ENCODE data around the gene DAAM2. TPM values are rescaled to one million over a fixed set of nuclear protein-coding genes. Genes with fewer than 3 reads are reported as not detected.

Gene DAAM2
- total and polyA plus RNA-seq, 9 of the 15 experiments (the other 6 are each of a cell fraction or from before 2014, with no cell fraction given): 0.01 to 0.07 TPM; not detected in 7

DNA sequence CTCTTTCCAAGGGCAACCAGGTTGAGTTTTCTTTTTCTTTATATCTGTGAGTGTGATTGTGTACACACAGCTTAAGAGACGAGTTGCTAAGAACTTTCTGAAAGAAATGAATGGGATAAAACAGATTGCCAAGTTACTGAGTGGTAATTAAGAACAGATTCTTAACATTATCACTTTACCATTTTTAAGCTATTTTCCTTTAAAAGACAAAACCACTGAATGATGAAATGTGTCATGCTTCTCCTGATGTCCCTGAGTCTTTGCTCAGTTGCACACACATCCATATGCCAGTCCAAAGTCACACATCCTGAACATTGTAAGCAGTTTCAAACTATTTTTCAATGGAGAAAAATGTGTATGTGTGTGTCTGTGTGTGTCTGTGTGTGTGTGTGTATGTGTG is 5.5 kb upstream of the DAAM2 start:
- POLR2A ChIA-PET: interaction anchor here (0.7 to 1.8 kb wide), 2 partner anchors 28 to 42 kb away, joined by 3 to 4 read pairs; no protein-coding TSS in a partner anchor
- Histone ChIP-seq H3K9me1 (ENCODE audit: control insufficient read depth, insufficient read depth, low read length) (no peaks in the 10 kb centered on the region), H2AFZ (ENCODE audit: low read depth, low read length) (no peak overlapping the region), H3K79me2 (ENCODE audit: control insufficient read depth, insufficient read depth, low read length) (no peaks in the 10 kb centered on the region), H3K9ac (ENCODE audit: insufficient read depth in 1 of 2, low read depth in 2 of 2, low read length in 2 of 2) (no peak overlapping the region), H3K4me3 (no peak overlapping the region), H3K36me3 (ENCODE audit: control insufficient read depth, insufficient read depth, low read length) (no peaks in the 10 kb centered on the region), H3K27me3 (ENCODE audit: control insufficient read depth in 2 of 2, insufficient read depth in 2 of 2, low read length in 2 of 2) (peaks cover 6 to 7% of the 10 kb centered on the region in 2 experiments; a peak in 3 of 5 replicates), H3K9me3 (replicated peaks; ENCODE audit: control insufficient read depth, insufficient read depth, low read depth, low read length) (no peaks in the 10 kb centered on the region), H4K20me1 (replicated peaks; ENCODE audit: control insufficient read depth, insufficient read depth, low read length) (no peaks in the 10 kb centered on the region), H3K27ac (ENCODE audit: extremely low read depth, low read depth, low read length) (no peak overlapping the region), H3K4me1 (replicated peaks in 1 of 2; ENCODE audit: control insufficient read depth in 2 of 2, insufficient read depth in 2 of 2, low read length in 2 of 2) (no peaks in the 10 kb centered on the region), H3K4me2 (ENCODE audit: insufficient read depth, low read length) (no peak overlapping the region)
- DNase-seq (ENCODE audit: extremely low read depth in 1 of 4, low spot score in 3 of 4) (no peak), FAIRE-seq (no peak), ATAC-seq (no peak)
- CTCF ChIA-PET (ENCODE audit: low intra/inter-chr PET ratio): no interaction called here
- TF ChIP-seq HSF4 (CRISPR knock-in tag; IDR thresholded peaks at IDR 0.05; ENCODE audit: borderline replicate concordance) (no peak), MIER1 (IDR thresholded peaks at IDR 0.05; ENCODE audit: low read depth) (no peak)
- intact Hi-C loops (cut with micrococcal nuclease): no loop called here
- in situ Hi-C loops (cut with MboI): no loop called here
- 0% methylated on average over 1 of the region's 1 CpG for WGBS (ENCODE audit: insufficient coverage, low coverage, missing lambda C conversion rate)
- BruUV-seq (replicated peaks): no TSS peak

DNA sequence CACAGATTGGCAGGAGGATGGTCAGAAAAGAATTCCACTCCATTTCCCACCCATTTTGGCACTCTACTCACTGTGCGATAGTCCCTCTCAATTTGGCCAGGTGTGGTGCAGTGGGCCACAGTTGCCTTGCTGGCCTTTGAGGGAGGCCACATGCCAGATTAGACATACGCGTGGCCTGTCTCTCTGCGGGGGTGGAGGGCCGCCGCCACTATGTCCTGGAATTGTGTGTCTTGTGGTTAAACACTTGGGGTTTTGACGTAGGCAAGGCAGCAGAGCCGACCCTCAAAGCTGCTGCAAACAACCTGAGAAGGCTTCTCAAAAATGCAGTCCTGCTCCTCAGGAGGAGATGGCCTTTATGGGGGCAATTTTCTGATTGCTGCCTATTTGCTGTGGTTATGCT is 4.9 kb upstream of the DAAM2 start:
- FAIRE-seq (no peak), DNase-seq (ENCODE audit: extremely low read depth in 1 of 4, low spot score in 3 of 4) (no peak), ATAC-seq (no peak)
- Histone ChIP-seq H3K79me2 (ENCODE audit: control insufficient read depth, insufficient read depth, low read length) (no peaks in the 10 kb centered on the region), H3K4me3 (no peak overlapping the region), H3K9ac (ENCODE audit: insufficient read depth in 1 of 2, low read depth in 2 of 2, low read length in 2 of 2) (no peak overlapping the region), H2AFZ (ENCODE audit: low read depth, low read length) (no peak overlapping the region), H3K4me1 (replicated peaks in 1 of 2; ENCODE audit: control insufficient read depth in 2 of 2, insufficient read depth in 2 of 2, low read length in 2 of 2) (peaks cover 0 to 5% of the 10 kb centered on the region in 2 experiments; a peak in 1 of 5 replicates), H3K36me3 (ENCODE audit: control insufficient read depth, insufficient read depth, low read length) (no peaks in the 10 kb centered on the region), H3K4me2 (ENCODE audit: insufficient read depth, low read length) (no peak overlapping the region), H3K27ac (ENCODE audit: extremely low read depth, low read depth, low read length) (no peak overlapping the region), H4K20me1 (replicated peaks; ENCODE audit: control insufficient read depth, insufficient read depth, low read length) (no peaks in the 10 kb centered on the region), H3K27me3 (ENCODE audit: control insufficient read depth in 2 of 2, insufficient read depth in 2 of 2, low read length in 2 of 2) (peaks cover 11 to 14% of the 10 kb centered on the region in 2 experiments; a peak in 4 of 5 replicates), H3K9me3 (replicated peaks; ENCODE audit: control insufficient read depth, insufficient read depth, low read depth, low read length) (no peaks in the 10 kb centered on the region), H3K9me1 (ENCODE audit: control insufficient read depth, insufficient read depth, low read length) (no peaks in the 10 kb centered on the region)
- CTCF ChIA-PET (ENCODE audit: low intra/inter-chr PET ratio): no interaction called here
- no TSS peak for BruUV-seq (replicated peaks)
- POLR2A ChIA-PET: interaction anchor here (0.7 to 1.8 kb wide), 2 partner anchors 27 to 43 kb away, joined by 3 to 4 read pairs; no protein-coding TSS in a partner anchor
- WGBS (ENCODE audit: insufficient coverage, low coverage, missing lambda C conversion rate): 0% methylated on average over 8 of the region's 8 CpGs
- intact Hi-C loops (cut with micrococcal nuclease): no loop called here
- in situ Hi-C loops (cut with MboI): no loop called here
- no peak for TF ChIP-seq ZNF347 (CRISPR knock-in tag; IDR thresholded peaks at IDR 0.05; ENCODE audit: low read depth)
- TF ChIP-seq ZNF79 (CRISPR knock-in tag; IDR thresholded peaks at IDR 0.05; ENCODE audit: low read depth): no peak
- no peak for TF ChIP-seq TCFL5 (CRISPR knock-in tag; conservative IDR thresholded peaks at IDR 0.05)
- TF ChIP-seq, protein P1, sequence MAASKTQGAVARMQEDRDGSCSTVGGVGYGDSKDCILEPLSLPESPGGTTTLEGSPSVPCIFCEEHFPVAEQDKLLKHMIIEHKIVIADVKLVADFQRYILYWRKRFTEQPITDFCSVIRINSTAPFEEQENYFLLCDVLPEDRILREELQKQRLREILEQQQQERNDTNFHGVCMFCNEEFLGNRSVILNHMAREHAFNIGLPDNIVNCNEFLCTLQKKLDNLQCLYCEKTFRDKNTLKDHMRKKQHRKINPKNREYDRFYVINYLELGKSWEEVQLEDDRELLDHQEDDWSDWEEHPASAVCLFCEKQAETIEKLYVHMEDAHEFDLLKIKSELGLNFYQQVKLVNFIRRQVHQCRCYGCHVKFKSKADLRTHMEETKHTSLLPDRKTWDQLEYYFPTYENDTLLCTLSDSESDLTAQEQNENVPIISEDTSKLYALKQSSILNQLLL (CRISPR knock-in tag; IDR thresholded peaks at IDR 0.05; ENCODE audit: borderline replicate concordance): no peak
- no peak for TF ChIP-seq GABPB2 (CRISPR knock-in tag; conservative IDR thresholded peaks at IDR 0.05)
- no peak for TF ChIP-seq KLF16 (IDR thresholded peaks at IDR 0.05)
